C1 segment of cervical spinal cord (tissue), 14 donors: ENCODE data around the gene NAPB.
A peak's percentile ranks its signal among the peaks of the same experiment; 100 is the strongest.

Source experiments
- DNase-seq, 14 donors: peaks; one replicate each; lab custom pipeline; 2025; lab: John Stamatoyannopoulos, UW

Gene NAPB

DNA sequence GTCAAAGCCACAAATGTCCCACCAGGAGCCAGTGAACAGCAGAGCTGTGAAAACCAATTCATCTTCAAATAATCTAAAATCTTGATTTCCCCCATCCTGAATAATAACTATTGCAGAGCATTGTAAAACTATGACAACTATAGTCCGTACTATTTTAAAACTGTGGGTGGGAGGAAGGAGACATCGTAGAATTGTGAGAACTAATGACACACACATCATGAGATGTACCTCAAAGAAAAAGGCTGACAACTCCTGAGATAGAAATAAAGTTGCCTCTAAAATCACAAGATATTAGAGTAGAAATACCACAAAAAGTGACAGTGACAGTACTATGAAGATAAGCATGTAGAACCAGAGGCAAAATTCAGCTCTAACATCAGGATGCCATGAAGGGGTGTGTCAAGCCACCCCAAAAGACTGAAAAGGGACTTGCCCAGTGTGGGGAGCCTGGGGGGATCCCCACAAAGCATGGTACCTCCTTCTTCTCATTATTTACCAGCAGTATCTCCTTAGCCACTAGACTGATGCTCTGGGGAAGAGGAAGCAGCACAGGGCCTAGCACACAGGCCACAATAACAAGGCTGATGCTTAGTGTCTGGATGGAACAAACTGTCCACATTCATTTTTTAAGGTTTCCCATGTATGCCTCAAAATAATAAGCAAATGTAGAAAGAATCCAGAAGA is 13.4 kb downstream of the NAPB start:
- DNase-seq: no peak

GRCh38 chr20:23406880-23407279 is 14.4 kb downstream of the NAPB start:
- DNase-seq: no peak

GRCh38 chr20:23404196-23404595 is 17.1 kb downstream of the NAPB start:
- no peak for DNase-seq

GRCh38 chr20:23403751-23404150 is 17.5 kb downstream of the NAPB start:
- no peak for DNase-seq

GRCh38 chr20:23401051-23401450 is 20.2 kb downstream of the NAPB start:
- no peak for DNase-seq

DNA sequence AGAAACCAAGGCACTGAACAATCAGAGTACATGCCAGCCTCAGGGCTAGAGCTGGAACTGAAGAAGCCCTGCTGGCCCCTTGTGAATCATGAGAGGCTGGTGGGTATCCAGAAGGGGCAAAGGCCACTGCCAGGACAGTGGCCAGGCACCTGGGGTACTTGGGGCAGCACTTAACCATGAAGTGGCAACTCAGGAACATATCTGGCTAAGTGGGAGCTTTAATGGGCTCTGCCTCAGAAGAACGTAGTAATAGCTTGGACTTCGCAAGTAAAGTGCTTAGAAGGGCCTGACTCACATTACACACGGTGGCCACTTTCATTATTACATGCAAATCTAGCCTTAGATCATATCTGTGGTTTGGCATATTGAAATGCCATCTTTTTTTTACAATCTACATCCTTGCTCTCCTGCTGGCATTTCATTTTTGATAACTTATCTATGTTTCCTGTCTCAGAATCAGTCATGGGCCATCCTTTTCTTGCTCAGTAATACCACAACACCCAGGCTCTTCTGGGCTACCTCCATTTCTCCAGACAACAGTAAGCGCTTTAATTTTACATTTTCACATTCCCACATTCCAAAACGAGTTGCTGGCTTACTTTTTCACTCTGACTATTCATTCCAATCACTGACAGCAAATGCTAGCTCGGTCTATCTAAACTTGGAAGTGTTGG is 21.6 kb downstream of the NAPB start:
- no peak for DNase-seq

DNA sequence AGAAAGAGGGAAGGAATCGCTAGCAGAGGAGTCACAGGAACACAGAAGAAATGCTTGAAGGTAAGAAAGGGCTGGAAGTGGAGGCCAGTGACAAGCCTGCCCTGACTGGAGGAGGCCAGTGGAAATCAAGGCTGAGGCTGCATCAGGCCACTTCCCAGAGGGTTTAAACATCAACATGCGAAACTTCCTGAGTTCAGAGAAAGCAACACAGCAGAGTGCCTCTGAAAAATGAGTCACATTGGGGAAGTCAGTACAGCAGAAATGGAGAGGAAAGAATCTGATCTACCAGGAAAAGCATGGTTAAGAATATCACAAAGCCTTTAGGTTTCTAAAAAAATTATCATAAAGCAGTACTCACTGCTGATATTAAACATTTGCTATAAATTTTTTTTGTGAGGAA is 23.3 kb downstream of the NAPB start:
- DNase-seq: peak in 1 of 14 donors; percentile 2

GRCh38 chr20:23396950-23397627 is 24.2 kb downstream of the NAPB start:
- DNase-seq: peak in 2 of 14 donors; percentile 13 to 62

DNA sequence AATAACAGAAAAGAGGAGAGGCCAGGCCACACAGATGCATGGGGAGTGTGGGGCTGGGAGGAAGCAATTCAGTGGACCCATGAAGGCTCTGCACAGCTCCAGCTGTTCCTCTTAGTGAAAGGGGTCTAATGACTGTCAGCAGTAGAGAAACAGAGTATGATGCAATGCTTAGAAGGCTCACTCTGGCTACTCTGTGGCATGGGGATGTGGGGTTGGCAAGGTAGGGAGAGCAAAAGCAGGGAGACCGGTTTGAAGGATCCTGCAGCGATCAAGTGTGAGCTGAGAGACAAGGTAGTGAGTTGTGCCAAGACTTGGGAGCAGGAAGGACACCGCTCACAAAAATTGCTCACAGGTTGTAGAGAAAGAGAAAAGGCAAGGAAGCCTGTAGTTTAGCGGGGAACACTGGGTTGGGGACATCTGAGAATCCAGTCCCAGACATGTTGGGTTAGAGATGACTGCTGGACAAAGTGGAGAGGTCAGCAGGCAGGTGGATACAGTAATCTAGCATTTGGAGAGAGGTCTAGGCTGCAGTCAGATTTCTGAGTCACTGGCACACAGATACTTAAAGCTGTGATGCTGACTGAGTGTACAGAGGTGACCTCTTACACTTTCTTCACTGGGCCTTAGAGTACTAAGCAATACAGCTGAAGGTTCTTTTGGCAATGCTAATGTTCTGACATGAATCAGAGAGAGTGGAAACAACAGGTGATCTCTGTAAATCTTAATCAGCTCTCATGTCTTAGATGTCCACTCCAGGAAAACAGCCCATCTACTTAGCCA is 27.1 kb downstream of the NAPB start:
- DNase-seq: no peak

GRCh38 chr20:23391707-23392310 is 29.5 kb downstream of the NAPB start:
- no peak for DNase-seq

GRCh38 chr20:23390091-23390774 is 31.1 kb downstream of the NAPB start:
- DNase-seq: no peak

- no peak for DNase-seq
Observed at GRCh38 chr20:23387118-23387443, 34.2 kb downstream of the NAPB start.

DNA sequence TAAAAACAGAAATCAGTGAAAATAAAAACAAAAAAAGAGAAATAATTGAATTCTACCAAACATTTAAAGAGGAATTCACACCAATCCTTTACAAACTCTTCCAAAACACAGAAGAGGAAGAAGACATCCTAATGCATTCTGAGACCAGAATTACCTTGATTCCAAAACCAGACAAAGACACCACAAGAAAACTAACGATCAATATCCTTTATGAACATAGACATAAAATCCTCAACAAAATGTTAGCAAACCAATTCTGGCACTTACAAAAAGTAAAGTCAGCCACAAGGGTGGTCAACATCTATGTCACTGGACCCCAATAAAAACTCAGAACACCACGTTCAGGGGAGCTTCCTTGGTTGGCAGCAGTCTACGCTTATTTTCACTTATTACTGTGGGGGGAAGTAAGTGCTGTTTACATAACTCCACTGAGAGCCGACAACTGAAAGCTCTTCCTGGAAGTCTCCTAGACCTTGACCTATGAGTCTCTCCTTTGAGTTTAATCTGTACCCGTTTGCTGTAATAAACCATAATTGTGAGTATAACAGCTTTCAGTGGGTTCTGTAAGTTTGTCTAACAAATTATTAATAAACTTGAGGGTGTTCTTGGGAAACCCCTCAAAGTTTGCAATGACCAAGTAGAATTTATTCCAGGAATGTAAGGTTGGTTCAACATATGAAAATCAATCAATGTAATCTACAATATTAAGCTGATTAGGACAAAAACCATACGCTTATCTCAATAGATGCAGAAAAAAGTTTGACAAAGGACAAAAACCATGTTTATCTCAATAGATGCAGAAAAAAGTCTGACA is 34.8 kb downstream of the NAPB start:
- DNase-seq: no peak

- no peak for DNase-seq
Observed at GRCh38 chr20:23381876-23382275, 39.4 kb downstream of the NAPB start.

- no peak for DNase-seq
Observed at GRCh38 chr20:23379772-23380171, 41.5 kb downstream of the NAPB start.

DNA sequence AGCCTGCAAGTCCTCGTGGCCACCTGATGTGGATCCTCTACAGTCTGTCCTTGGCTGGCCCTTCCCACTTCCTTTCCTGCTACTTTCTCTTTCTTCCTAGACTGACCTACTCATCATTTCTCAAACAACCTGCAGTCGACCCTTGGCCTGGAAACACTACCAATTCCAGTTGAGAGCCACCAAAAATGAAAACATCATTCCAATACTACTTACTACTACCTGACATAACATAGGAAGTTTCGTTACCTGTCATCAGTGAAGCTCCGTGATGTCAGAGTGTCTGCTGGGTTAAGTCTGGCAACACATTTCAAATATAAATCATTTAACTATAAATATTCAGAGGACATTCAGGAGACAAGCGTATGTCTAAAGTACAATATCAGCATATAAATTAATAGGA is 45.5 kb downstream of the NAPB start:
- no peak for DNase-seq

DNA sequence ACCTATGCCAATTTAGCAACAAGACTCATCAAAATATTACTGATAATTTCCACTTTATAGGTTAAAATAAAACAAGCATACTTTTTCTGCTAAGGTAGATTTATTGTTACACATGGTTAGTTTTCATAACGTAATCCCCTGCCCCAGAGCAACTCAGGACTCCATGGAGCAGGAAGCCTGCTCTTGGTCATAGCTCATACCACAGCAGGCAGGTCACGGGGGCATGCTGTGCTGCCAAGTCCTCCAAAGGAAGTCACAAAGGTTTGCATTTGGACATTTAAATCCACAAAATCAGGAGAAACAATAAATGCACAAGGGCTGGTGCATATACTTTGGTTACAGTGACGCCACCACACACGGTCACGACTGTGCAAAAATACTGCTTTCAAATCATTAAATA is 46.8 kb downstream of the NAPB start:
- DNase-seq: no peak

GRCh38 chr20:23371496-23371895 is 49.8 kb downstream of the NAPB start:
- no peak for DNase-seq

DNA sequence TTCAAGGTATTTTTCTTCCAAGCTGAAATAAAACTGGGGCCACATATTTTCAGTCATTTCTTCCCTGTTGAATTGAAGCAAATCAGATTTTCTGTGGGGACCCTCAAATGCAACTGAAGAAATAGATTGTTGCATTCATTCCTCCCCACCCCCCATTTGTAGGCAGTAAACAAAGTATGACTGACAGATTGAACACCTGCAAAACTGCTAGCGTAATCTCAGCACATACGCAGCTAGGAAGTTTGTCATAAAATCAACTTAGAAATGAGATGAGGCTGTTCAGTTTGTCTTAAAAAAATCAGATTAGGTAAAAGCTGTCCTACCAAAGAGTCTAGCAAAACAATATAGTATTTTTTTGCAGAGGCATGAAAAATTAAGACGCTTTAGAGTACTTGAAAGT is 50.4 kb downstream of the NAPB start:
- DNase-seq: no peak

DNA sequence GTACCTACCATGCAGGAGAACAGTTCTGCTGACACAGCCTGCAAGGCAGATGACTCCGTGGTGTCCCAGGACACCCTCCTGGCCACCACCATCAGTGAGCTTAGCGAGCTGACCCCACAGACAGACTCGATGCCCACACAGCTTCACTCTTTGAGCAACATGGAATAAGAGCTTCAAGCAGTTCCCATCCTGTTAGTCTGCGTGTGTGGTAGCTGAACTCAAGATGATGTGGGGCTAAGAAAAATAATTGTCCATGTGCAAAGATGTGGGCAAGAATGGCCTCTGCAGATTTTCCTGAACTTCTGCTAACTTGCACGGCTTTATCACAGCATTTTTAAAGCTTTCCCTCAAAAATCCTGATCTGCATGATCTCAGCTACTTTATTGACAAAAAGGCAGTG is 51.0 kb downstream of the NAPB start:
- DNase-seq: no peak
